Body of pancreas (tissue), 4 donors: Measurements from ENCODE around the gene SYN1. TPM values are rescaled to one million over a fixed set of nuclear protein-coding genes. Genes with fewer than 3 reads are reported as not detected.

Experiments used
- ATAC-seq: fragments of 150-250 bp; one replicate; pipeline ENCODE4 v1.9.1; 2016
- DNase-seq, 4 donors: peaks; one replicate each; pipeline ENCODE4 v3.0.0-alpha.2; 2019
- H3K27ac ChIP-seq, 4 donors: fragments of 200-600 bp; sonication (generic); 1 replicate in 3 of 4; 2 replicates in 1 of 4; pipeline versions ENCODE4 v1.5.1 to v1.6.1; 2016 to 2019; ENCODE audit warnings: mild to moderate bottlenecking in 1 of 4, mixed read lengths in 1 of 4, moderate library complexity in 1 of 4
- H3K27me3 ChIP-seq, 2 donors: fragments of 200-600 bp; sonication (generic); one replicate each; pipeline ENCODE4 v1.6.0; 2016; ENCODE audit warnings: mild to moderate bottlenecking in 1 of 2
- H3K36me3 ChIP-seq, 2 donors: fragments of 200-600 bp; sonication (generic); replicated peaks in 1 of 2; 2 replicates each; pipeline ENCODE4 v1.5.1; 2016; ENCODE audit warnings: low read depth in 2 of 2; ENCODE audit not compliant: insufficient read depth in 1 of 2
- H3K4me1 ChIP-seq: fragments of 200-600 bp; sonication (generic); one replicate; pipeline ENCODE4 v1.6.0; 2016
- H3K4me3 ChIP-seq, 2 donors: fragments of 200-600 bp; sonication (generic); 1 replicate in 1 of 2; 2 replicates in 1 of 2; pipeline ENCODE4 v1.5.1; 2016 to 2019
- H3K9me3 ChIP-seq, 3 donors: fragments of 200-600 bp; sonication (generic); 1 replicate in 2 of 3; 2 replicates in 1 of 3; pipeline ENCODE4 v1.5.1; 2016
- CTCF ChIP-seq, 7 experiments: fragments of 450-650 bp in 4 of 7; fragments of 200-600 bp in 3 of 7; sonication (generic) in 3 of 7; IDR thresholded peaks; one replicate each; pipeline ENCODE4 v1.5.1; 2016 to 2019; ENCODE audit warnings: antibody characterized with exemption in 7 of 7
- POLR2A ChIP-seq, 3 donors: fragments of 450-650 bp; IDR thresholded peaks; one replicate each; pipeline ENCODE4 v1.6.1; 2016; ENCODE audit warnings: antibody characterized with exemption in 3 of 3, mild to moderate bottlenecking in 2 of 3
- WGBS, 2 donors: methylation state at CpG; one replicate each; pipeline ENCODE4 v1.1.5; 2017; 5-methylcytosine and 5-hydroxymethylcytosine counted together
- intact Hi-C: fragments of 100-400 bp; cut with DNase I; formaldehyde crosslinking; loops from one replicate; pipeline ENCODE4 v1.15.1; 2023
- total RNA-seq, 2 donors: library from RNA; depleted of rRNA; stranded (reverse); fragments of >200 nt; gene quantifications; one replicate each; pipeline ENCODE4 v1.1.0, GENCODE V29; 2016

SYN1 gene
- total RNA-seq, 2 donors from 2014 or later, result 0.26 to 4.0 TPM

GRCh38 chrX:47596256-47596655 is 23.4 kb downstream of the SYN1 start:
- no peak overlapping the region for H3K4me3 ChIP-seq
- H3K27me3 ChIP-seq, result no peaks in the 10 kb centered on the region
- ATAC-seq, result no peak
- no peaks in the 10 kb centered on the region for H3K9me3 ChIP-seq
- no peak for DNase-seq
- WGBS, 2 donors, result 79% methylated on average over 2 of the region's 2 CpGs
- no peaks in the 10 kb centered on the region for H3K36me3 ChIP-seq
- no peaks in the 10 kb centered on the region for H3K4me1 ChIP-seq
- peak overlapping the region in 1 of 4 donors; percentile 30 for H3K27ac ChIP-seq
- intact Hi-C loops, result no loop called here
- TF ChIP-seq POLR2A (IDR thresholded peaks at IDR 0.05) (no peak), CTCF (IDR thresholded peaks at IDR 0.05) (no peak)

GRCh38 chrX:47595716-47596251 is 23.9 kb downstream of the SYN1 start:
- Histone ChIP-seq H3K4me3 (no peak overlapping the region), H3K36me3 (no peaks in the 10 kb centered on the region), H3K9me3 (no peaks in the 10 kb centered on the region), H3K4me1 (no peaks in the 10 kb centered on the region), H3K27ac (peak overlapping the region in 2 of 4 donors; percentile 30 to 34), H3K27me3 (no peaks in the 10 kb centered on the region)
- DNase-seq (no peak), ATAC-seq (peak; percentile 70)
- 13 to 33% methylated on average over 1 of the region's 1 CpG for WGBS, 2 donors
- TF ChIP-seq POLR2A (IDR thresholded peaks at IDR 0.05) (no peak), CTCF (IDR thresholded peaks at IDR 0.05) (no peak)
- intact Hi-C loops, result no loop called here

- 49 to 63% methylated on average over 4 of the region's 4 CpGs for WGBS, 2 donors
- Histone ChIP-seq H3K27ac (no peak overlapping the region), H3K4me1 (no peaks in the 10 kb centered on the region), H3K36me3 (no peaks in the 10 kb centered on the region), H3K4me3 (no peak overlapping the region), H3K27me3 (no peaks in the 10 kb centered on the region), H3K9me3 (no peaks in the 10 kb centered on the region)
- DNase-seq (no peak), ATAC-seq (no peak)
- TF ChIP-seq CTCF (IDR thresholded peaks at IDR 0.05) (no peak), POLR2A (IDR thresholded peaks at IDR 0.05) (no peak)
- intact Hi-C loops, result no loop called here
Measured at GRCh38 chrX:47593522-47593921, 26.1 kb downstream of the SYN1 start.

GRCh38 chrX:47590984-47591383 is 28.7 kb downstream of the SYN1 start:
- Histone ChIP-seq H3K36me3 (no peaks in the 10 kb centered on the region), H3K27ac (no peak overlapping the region), H3K4me1 (no peaks in the 10 kb centered on the region), H3K9me3 (no peaks in the 10 kb centered on the region), H3K4me3 (no peak overlapping the region), H3K27me3 (no peaks in the 10 kb centered on the region)
- 72 to 96% methylated on average over 2 to 3 of the region's 5 CpGs for WGBS, 2 donors
- intact Hi-C loops, result no loop called here
- DNase-seq, result no peak
- TF ChIP-seq POLR2A (IDR thresholded peaks at IDR 0.05), result no peak
- TF ChIP-seq CTCF (IDR thresholded peaks at IDR 0.05), result no peak
- no peak for ATAC-seq
